SH-SY5Y (cell line): ENCODE results near the gene CCDC9.

Source experiments
- GATA2 ChIP-seq: IDR thresholded peaks from 2 replicates; pipeline ENCODE4 v1.6.1; 2011; ENCODE audit warnings: mild to moderate bottlenecking, low read depth, low read length
- GATA3 ChIP-seq: IDR thresholded peaks from 2 replicates; pipeline ENCODE4 v1.6.1; 2011; ENCODE audit warnings: low read depth, mild to moderate bottlenecking, low read length, moderate library complexity

GRCh38 chr19:47274071-47274890 is 18.0 kb downstream of the CCDC9 start, which contains the start of gene INAFM1:
- TF ChIP-seq GATA3 (no peak), GATA2 (no peak)
